RKO (cell line): ENCODE measurements around the gene PNP.
A peak's percentile ranks its signal among the peaks of the same experiment; 100 is the strongest.
"Not testable (repeated sequence)": the region's sequence is repeated elsewhere in the genome, so short reads cannot be mapped to it uniquely, and the experiment has no call there.

Experiments used
- DNase-seq: peaks from one replicate; pipeline ENCODE4 v3.0.0-alpha.2; 2016; ENCODE audit warnings: low spot score

The PNP gene

DNA sequence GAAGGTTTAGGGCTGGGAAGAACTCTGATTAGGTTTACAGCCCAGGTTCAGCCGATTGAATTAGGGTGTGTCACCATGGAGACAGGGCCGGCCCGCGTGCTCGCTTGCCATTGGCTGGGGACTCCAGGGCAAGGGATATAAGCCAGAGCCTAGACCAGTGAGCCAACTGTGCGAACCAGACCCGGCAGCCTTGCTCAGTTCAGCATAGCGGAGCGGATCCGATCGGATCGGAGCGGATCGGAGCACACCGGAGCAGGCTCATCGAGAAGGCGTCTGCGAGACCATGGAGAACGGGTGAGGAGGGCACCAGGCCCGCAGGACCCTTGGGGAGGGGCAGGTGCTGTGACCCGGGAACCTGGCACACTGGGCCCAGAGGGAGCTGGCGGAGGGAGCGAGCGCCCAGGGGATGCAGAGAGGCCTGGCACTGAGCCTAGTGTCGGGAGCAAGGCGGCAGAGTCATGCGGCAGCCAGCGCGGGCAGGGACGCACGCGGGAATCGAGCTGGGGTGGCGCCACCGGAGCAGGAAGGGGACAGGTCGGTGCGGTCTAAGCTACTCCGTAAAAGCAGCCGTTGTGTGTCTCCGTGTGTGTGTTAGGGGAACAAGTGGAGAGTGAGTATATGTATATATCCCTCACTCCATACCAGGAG lies at the start of gene PNP:
PNP (plus strand) TSS at position 165 of the 648 bp plus-strand sequence; CDS start at position 284, 119 bp downstream.
- peak; percentile 95 for DNase-seq

DNA sequence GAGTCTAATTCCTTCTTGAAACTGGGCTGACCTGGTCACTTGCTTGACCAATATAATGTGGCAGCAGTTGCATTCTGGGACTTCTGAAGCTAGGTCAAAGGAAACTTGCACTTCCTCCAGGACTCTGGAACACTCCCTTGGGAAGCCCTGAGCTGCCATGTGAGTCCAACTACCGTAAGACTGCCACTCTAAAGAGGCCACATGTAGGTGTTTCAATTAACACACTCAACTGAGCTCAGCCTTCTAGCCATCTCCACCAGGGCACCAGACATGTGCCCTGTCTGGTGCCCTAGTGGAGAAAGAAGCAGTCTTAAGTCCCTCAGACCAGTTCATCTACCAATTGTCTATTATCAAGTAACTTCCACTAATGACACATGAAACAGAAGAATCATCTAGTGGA lies 49.8 kb upstream of the PNP start:
- no peak for DNase-seq

DNA sequence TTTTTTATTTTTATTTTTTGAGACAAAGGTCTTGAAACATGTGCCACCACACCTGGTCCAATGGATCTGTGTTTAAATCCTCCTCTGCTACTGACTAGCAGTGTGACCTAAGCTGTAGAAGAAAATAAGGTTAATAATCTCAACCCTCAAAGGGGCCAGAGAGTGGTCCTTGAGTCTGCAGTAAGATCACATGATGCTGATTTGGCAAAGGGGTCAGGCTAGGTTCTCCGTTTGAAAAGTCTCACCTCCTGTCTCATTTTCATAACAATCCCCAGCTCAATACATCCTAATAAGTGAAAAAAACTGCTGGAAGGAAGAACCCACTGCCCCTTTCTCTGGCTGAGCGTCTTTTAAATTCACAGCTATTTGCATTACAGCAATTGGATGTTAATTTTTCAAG lies 47.9 kb upstream of the PNP start:
- no peak for DNase-seq

DNA sequence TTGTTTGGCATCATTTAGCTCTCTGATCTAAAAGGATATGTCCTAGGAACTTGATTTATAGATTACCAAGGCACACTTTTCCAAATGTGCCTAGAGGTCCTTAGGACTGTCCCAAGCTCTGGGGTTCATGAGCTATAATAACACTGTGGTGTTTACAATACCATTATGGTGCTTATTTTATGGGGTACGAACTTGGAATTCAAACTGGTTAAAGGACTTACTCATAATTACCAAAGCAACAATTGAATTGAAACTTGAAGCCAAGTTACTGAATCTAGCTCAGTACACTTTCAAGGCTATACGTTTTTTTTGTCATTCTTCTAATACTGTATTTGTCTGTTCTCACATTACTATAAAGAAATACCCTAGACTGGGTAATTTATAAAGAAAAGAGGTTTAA lies 46.3 kb upstream of the PNP start:
- no peak for DNase-seq

DNA sequence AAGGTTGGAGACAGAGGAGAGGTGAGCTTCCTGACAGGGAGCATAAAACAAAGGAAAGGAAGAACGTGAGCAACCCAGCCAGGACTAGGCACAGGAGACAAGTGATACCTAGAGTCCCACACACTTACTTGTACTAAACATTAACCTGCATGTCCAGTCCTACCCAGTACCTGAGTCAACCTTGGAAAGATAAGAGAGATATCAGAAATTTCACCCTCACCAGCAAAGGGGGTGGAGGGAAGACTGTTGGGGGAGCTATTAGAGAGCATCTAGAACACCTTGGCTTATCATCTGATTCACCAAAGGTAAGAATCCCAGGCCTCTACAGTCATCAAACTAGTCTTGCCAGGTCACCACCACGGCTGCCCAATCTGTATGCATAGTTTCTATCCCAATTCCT lies 44.4 kb upstream of the PNP start:
- no peak for DNase-seq

DNA sequence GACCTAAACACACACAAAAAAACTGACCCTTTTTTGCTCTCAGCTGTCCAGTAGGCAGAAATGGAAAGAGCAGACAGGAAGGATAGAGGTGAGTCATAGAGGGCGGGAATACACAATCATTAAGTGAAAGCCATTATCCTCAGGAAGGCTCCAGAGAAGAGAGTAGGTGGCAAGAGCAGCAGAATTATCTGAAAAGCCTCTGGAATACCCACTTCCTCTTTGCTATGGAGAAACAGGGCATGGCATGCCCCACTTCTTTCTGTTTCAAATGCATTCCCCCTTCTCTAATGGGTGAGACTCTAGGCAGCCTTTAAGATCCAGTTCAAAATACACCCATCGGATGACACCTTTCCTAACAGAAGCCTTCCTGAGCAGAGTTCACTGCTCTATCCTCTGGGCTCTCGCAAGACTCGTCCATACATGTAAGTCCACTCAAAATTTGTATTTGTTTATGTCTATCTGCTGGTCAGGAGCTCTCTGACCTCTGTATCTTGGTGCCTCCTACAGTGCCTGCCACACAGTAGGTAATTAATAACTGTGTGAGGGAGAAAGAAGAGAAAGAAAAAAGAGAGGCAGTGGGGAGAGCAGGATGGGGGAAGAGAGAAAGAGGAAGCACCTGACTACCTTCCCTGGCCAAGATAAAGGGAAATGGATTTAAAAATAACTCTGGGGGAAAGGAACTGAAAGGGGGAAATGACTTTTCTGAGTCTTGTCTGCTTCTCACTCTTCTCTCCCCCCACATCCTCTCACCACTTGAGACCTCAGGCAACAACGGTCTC lies 41.8 kb upstream of the PNP start:
- DNase-seq = peak; percentile 61

DNA sequence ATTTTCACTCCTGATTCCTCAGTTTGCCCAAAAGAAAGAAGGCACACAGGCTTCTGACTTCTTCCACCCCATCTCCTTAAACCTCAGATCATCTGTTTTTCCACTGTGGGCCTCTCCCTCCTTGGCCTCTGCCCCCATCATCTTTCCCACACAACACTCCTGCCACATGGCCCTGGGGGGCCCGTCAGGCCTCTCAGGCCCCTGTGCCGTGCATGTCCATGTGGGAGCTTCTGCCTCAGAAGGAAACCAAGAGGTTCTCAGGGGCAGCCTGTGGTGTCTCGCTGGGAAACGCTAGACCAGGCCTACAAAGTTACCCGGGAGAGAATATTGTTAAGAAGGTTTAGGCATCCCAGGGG lies 41.2 kb upstream of the PNP start:
- no peak for DNase-seq

DNA sequence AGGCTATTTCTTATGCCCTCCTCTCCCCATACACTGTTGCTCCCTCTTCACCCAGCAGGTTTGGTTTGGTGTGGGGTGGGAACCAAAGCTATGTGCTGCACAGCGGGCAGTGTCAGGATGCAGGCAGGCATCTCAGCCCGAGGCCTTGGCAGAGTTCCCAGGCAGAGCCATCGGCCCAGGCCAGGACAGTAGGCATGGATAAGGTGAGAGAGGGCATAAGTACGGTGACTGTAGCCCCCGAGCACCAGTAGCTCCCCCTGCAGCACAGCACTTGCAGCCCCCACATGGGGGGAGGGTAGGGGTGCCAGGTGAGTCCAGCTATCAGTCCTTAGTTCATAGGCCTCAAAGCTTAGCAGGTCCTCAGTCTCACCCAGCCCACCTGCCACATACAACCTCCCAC lies 40.4 kb upstream of the PNP start:
- DNase-seq = no peak

DNA sequence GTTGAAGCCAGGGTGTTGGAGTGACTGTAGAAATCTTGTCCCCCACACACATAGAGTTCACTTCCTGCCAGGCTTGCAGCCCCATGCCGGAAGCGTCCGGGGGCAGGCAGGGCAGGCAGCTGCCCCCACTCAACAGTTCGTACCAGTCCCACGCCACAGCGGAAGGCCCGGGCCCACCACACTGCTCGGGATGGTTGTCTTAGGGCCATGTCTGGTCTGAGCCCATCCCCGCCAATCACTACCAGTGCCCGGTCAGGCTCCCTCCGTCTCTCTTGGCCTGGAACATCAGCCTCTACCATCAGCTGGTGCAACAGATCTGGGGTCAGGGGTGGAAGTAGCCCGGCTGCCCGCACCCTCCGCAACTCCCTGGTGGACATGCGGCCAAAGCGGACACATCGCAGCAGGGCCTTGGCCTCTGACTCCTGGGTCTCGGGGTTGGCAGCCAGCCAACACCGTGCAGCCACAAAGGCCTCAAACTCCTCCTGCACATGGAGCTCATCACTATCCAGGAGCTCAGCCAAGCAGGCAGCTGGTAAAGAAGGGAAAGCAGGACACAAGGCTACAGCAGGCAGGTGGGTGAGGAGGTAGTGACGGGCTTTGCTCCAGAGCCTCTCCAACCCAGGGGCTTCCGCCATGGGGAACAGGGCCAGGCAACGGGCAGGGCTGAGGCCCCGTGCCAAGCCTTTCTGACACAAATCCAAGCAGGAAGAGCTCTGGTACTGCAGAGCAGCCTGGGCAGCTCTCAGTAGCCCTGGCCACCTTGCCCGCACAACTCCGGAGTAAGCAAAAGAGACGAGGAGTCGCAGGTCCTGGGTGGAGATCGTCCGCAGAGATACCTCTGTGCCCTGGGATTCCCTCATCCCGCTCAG lies 39.2 kb upstream of the PNP start:
- no peak for DNase-seq

DNA sequence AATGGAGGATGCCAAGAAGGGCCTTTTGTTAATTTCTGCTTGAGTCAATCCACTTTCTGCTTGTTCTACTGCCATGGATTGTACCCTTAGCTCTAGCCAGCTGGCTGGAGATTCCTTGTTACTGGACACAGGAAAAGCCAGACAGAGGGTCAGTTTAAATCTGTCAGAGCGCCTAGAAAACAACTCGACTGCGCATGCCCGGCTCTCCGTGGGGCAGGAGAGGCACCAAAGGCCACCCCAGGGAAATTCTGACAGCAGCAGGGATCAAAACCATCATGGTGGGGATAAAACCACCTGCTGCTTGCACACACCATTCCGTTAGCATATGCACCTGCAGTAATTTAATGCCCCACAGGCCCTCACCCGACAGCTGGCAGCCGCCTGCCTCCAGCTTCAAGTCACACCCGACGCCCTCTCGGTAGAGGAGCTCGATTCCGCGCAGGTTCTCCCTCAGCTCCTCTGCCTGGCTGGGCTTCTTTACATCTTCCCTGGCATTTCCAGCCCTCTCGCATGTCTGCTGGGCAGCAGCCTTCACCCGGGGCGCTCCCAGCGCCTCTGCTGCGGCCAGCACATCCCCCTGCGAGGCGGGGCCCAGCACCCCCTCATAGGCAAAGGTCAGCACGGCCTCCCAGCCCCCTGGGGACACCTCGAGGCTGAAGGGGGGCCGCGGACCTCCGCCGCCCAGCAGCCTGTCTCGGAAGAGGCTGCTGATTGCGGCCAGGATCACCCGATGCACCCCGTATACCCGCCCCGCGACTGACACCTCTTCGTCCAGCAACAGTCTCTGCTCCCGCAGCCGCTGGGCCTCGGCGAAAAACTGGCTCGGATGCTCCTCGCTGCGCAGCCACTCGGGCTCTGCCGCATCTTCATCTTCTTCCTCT lies 34.3 kb upstream of the PNP start:
- no peak for DNase-seq

DNA sequence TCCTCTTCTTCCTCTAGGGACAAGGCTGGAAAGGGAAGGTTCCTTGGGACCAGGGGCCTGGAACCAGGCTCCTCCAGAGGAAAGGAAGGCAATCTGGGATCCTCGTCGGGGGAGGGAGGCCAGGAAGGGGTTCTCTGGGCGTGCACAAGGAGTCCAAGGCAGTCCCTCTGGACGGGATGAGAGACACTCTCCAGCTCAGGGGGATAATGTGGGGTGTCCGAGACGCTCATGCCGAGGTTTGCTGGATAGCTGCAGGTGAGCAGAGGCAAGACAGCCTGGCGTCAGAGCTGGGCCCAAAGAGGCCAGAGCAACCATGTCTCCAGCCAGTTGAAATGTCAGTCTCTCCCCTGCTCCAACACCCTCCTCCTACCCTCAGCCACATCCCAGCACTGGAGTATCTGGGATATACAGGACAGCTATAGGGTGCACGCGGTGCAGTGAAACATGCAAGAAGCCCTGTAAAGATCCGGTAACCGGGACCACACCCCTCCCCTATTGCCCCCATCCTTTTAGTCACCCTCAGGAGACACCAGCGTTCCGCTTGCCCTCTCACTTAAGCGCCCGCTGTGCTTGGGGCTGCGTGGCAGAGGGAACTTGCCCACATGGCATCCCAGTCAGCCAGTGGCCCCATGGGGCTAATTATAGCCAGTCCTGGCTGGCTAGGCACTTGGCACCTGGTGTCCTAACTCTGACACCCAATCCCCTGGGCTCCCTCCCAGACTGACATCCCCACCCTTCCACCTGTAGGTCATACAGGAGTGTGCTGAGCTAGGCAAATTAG lies 33.4 kb upstream of the PNP start, which contains the start of gene KLHL33:
KLHL33 (minus strand) TSS at position 585 of the 781 bp plus-strand sequence; CDS start at position 230, 355 bp downstream.
- DNase-seq = no peak

DNA sequence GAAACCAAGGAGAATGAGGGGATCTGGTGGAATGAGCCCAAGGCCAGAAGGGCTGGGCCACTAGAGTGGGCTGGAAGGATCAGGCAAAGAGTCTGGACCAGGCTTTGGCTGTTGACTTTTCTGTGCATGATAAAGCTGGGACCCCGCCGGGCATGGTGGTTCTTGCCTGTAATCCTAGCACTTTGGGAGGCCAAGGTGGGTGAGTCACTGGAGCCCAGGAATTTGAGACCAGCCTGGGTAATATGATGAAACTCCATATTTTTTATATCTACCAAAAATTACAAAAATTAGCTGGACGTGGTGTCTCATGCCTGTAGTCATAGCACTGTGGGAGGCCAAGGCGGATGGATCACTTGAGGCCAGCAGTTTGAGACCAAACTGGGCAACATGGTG lies 32.8 kb upstream of the PNP start:
- DNase-seq = no peak

DNA sequence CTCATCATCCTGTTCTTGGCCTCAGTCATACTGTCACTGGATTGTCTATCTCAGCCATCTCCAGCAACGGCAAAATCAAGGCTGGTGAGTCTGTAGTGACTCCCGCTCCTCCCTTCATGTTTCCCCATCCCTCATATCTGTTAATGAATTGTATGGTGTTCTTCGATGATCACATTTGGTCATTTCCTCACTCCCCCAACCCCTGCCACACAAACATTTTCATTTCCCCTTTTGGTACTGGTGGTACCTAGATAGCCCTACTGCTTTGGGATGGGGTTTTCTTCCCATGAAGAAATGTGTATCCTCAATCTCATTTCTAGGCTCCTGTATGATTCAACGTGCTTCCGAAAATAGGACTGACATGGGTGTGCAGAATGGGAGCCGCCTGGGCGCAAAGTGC lies 30.5 kb upstream of the PNP start:
- no peak for DNase-seq

DNA sequence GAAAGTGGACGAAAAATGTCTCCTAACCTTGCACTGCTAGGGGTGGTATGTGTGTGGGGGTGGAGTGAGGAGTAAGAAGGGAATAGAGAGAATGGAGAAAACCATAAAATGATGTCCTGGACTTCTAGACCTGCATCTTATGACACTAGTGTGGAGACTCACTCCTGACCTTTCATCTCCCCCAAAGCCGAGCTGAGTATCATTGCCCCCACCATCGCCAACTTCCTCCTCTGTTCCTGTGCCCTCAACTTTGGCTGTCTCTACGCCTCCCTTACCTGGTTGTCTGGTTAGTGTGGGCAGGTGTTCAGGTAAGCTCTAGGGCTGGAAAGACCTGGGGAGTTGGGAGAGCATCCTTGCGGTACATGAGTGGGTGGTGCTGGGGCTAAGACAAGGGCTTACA lies 28.7 kb upstream of the PNP start:
- no peak for DNase-seq

DNA sequence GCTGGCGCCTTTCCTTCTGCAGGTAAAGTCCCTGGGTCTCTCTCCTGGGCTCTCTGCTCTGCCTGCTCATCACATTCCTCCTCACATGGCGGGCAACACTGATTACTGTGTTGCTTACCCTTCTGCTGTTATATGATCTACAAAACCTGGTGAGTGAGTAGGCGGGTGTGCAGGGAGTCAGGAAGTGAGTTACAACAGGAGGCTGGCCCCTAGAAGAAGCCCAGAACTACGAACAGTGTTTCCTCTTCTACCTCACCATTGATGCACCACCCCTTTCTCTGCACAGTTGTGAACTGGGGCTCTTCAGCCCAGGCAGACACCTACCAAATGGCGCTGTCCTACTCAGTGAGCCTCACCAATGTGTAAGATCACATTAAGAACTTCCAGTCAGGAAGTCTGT lies 28.3 kb upstream of the PNP start:
- no peak for DNase-seq

DNA sequence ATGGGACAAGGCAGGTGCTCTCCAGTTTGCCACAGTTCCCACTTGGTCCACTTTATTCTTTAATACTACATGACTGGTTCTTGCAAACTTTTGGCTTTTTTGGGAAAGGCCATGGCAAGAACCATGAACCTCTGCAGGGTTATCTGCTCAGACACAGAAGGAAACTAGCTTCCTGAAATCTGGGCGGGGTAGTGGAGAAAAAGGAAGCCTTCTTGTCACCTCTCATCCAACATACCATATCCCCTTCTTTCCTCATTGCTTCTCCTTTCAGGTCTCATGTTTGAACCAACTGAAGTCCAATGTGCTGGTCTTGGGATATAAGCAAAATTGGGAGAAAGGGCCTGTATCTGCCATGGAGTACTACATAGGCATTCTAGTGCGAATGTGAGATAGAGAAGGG lies 27.7 kb upstream of the PNP start:
- DNase-seq = no peak

DNA sequence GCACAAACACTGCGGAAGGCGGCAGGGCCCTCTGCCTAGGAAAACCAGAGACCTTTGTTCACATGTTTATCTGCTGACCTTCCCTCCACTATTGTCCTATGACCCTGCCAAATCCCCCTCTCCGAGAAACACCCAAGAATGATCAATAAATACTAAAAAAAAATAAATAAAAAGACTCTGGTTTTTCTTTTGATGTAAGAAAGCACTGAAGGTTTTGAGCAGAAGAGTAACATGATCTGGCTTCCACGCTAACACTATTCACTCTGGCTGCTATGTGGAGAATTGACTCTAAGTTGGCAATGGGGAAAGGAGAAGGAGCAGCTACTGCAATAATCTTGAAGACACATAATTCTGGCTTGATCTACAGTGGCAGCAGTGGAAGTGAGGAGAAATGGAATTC lies 25.6 kb upstream of the PNP start:
- DNase-seq = not testable (repeated sequence)

DNA sequence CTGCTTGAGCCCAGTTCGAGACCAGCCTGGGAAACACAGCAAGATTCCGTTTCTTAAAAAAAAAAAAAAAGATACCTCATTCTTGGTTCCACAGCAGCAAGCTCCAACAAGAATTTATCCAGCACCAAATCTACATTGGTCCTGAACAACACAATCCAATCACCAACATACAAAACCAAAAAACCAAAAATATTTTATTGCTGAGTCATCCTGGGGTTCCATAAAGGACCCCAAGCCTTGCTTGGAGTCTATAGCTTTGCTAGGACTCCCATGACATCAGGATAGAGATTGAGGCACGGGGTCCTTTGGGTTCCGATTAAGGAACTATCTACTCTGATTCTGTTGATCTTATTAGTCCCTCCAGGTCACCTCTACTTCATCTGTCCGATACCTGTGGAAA lies 22.3 kb upstream of the PNP start:
- DNase-seq = no peak

DNA sequence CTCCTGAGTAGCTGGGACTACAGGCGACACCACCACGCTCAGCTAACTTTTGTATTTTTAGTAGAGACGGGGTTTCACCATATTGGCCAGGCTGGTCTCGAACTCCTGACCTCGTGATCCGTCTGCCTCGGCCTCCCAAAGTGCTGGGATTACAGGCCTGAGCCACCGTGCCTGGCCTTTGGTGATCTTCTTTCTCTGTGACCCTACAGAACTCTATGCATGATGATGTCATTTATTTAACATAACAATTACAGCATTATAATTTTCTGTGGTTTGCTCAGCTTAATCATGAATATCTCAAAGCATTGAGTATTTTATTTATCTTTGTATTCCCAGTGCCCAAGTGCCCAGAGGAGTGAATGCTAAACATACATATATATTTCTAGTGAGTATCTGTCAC lies 16.4 kb upstream of the PNP start:
- DNase-seq = not testable (repeated sequence)

DNA sequence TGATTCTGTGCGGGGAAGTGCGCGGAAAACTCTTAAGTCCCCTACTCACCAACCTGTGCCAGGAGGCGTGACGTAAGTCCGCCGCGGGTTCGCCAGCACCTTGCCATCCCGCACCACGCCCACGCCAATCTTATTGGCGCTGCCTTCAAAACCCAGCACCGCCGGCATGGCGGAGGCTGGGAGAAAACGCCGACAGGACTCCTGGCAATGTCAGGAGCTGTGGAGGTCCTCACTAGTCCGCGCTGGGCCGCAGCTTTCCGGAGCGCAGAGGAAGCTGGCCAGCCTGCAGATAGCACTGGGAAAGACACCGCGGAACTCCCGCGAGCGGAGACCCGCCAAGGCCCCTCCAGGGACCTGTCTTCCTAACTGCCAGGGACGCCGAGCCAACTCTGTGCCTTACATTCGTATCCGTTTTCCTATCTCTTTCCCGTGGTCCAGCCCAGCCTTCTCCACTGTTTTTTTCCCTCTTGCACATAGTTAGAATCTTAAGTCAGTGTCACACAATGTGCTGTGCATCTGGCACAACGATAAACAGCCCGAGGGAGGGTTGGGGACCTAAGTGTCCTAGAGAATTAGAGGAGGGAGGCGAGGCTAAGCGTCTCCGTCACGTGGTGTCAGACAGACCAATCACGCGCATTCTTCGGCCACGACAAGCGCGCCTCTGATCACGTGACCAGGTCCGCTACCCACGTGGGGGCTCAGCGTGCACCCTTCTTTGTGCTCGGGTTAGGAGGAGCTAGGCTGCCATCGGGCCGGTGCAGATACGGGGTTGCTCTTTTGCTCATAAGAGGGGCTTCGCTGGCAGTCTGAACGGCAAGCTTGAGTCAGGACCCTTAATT lies 14.5 kb upstream of the PNP start, which contains the start of the genes APEX1 and OSGEP:
APEX1 (plus strand) TSS at position 711 of the 839 bp plus-strand sequence. CDS start 420 bp downstream, outside the sequence.
OSGEP (minus strand) TSS at position 297 of the 839 bp plus-strand sequence; CDS start at position 168, 129 bp downstream.
- DNase-seq = peak; percentile 99
